ENCODE results near the gene SORBS2.

GRCh38 chr4:185846505-185847150, 34.6 kb upstream of the SORBS2 start:
- TF ChIP-seq CTCF (conservative IDR thresholded peaks at IDR 0.05; ENCODE audit: low read length) (no peak), EZH2phosphoT487 (IDR thresholded peaks at IDR 0.05; ENCODE audit: borderline replicate concordance) (no peak)

Data from Loucy (cell line).